GM18873 (cell line): ENCODE data around the gene TTC27.
"Not testable (repeated sequence)": the region's sequence is repeated elsewhere in the genome, so short reads cannot be mapped to it uniquely, and the experiment has no call there.

ENCODE experiments used
- ATAC-seq: cut with Tn5 transposase; IDR thresholded peaks from one replicate; pipeline ENCODE4 v1.9.1; 2021; ENCODE audit warnings: mild to moderate bottlenecking, moderate library complexity, moderate number of reproducible peaks; ENCODE audit not compliant: unreplicated experiment, low FRiP score

Gene TTC27

GRCh38 chr2:32627814-32628579 is at the start of gene TTC27:
Gene TTC27 (plus strand): TSS chr2:32628050. CDS start chr2:32628293, 243 bp downstream.
- peak; percentile 99 for ATAC-seq

- peak; percentile 86 for ATAC-seq
Measured at GRCh38 chr2:32591669-32592463, 36.0 kb upstream of the TTC27 start.

- ATAC-seq, result no peak
Measured at GRCh38 chr2:32594573-32594972, 33.3 kb upstream of the TTC27 start.

- no peak for ATAC-seq
Measured at GRCh38 chr2:32611366-32611765, 16.5 kb upstream of the TTC27 start.

GRCh38 chr2:32611771-32612170 is 16.1 kb upstream of the TTC27 start:
- ATAC-seq, result no peak

DNA sequence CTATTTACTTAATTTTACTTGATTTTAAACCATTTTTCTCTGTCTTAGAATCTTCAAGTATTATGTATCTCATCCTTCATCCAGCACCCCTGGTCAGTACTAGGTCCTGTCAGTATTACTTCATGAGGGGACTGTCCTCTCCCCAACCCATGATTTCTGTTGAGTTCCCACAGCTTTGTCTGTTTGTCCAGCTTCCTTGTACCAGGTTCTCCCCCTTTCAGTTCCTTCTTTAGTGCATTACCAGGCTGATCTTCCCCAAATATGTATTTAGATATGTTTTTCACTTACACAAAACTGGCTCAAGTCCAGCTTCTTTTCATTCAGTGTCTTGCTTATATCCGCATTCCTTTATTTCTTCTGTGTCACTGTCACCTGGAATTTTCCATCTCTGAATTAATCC is 13.8 kb upstream of the TTC27 start:
- ATAC-seq, result no peak

DNA sequence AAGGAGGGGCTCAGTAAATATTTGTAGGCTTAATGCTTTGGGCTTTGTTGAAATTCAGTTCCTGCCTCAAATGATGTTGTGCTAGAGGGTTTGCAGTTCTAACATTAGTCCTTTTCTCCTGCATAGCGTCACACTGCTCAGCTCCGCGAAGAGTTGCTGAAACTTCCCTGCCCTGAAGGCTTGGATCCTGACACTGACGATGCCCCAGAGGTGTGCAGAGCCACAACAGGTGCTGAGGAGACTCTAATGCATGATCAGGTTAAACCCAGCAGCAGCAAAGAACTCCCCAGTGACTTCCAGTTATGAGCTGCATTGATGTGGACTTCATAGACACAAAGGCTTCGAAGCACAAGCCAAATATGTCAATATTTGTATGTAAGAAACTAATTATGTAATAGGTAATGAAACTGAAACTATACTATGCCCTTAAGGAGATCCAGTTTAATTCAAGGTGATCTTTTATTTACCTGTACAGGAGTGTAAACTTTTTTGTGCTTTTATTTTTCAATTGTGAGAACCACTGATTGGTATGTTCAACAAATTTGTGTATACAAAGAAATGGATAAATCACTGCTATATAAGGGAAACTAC is 10.2 kb upstream of the TTC27 start:
- no peak for ATAC-seq

GRCh38 chr2:32622570-32623310 is 5.1 kb upstream of the TTC27 start:
- ATAC-seq, result no peak

- ATAC-seq, result no peak
Measured at GRCh38 chr2:32623311-32623706, 4.5 kb upstream of the TTC27 start.

DNA sequence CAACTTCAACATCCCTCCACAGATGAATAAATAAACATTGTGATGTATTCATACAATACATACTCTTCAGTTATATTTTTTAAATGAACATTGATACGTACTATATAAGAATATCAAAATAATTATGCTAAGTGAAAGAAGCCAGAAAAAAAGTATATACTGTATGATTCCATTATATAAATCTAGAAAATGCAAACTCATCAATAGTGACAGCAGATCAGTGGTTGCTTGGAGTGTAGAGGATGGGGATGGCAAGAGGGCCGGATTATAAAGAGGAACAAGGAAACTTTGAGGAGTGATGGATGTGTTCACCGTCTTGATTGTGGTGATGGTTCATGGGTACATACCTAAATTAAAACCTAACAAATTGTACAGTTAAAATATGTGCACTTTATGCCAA is 3.0 kb upstream of the TTC27 start:
- ATAC-seq, result no peak

DNA sequence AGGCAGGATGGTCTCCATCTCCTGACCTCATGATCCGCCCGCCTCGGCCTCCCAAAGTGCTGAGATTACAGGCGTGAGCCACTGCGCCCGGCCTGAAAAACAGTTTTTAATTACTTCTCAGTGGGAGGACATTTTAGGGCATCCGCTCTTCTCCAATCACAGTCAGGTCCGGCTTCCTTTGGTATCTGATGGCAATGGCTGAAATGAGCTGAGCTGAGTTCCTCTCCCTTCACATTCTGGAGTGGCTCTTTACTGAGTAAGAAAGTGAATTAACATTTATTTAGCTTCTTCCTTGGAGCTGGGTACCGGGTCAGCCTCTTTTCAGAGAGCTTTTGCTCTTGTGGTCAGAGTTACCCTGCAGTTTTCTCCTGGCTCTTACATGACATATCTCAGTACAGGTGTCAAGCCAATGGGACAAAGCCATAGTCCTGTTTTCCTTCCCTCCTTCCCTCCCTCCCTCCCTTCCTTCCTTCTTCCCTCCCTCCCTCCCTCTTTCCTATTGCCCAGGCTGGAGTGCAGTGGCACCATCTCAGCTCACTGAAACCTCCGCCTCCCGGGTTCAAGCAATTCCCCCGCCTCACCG is 1.1 kb upstream of the TTC27 start:
- no peak for ATAC-seq

DNA sequence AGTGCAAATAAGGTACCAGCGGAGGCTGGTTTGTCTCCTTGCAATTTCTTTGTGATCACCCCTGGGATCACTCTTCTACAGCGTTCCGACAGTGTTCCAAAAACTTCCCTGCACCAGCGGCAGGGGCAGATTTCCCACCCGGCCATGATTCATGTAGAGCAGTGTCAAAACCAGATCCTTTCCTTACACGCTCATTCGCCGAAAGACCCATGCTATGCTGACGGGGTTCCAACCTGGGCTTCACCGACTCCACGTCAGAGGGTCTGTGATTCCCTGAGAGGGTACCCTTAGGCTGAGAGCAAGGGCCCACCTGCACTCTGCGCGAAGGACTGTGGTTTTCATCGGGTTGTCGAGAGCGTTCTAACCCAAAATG is 423 bp upstream of the TTC27 start:
- ATAC-seq, result peak; percentile 25

DNA sequence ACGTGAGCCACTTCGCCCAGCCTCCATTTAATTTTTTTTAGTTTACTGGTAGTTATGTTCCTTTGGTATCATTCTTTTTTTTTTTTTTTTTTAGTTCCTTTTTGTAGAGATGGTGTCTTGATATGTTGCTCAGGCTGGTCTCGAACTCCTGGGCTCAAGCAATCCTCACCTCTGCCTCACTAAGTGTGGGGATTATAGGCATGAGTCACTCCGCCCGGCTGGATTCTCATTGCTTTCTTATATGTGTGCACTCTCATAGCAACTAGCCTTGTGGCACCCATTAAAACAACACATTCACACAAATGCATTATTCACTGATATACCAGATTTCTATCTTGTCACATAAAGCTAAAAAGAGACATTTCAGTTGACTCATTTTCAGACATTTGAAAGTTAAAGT is 4.2 kb downstream of the TTC27 start:
- ATAC-seq, result no peak

DNA sequence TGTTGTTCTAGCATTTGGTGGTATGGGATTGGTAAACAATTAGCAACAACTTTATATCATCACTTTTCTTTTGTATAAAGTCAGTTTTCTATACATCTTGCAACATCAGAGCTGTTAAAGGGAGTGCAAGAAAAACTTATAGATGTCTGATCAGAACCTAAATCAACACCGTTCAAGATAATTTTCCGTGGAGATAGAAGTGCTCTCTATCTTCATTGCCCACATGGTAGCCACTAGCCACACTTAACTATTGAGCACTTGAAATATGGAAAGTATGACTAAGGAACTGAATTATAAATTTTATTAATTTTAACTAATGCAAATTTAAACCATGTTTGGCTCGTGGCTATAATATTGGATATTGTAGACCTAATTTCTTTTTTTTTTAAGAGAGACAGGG is 5.2 kb downstream of the TTC27 start:
- no peak for ATAC-seq

GRCh38 chr2:32638548-32638947 is 10.7 kb downstream of the TTC27 start:
- not testable (repeated sequence) for ATAC-seq

DNA sequence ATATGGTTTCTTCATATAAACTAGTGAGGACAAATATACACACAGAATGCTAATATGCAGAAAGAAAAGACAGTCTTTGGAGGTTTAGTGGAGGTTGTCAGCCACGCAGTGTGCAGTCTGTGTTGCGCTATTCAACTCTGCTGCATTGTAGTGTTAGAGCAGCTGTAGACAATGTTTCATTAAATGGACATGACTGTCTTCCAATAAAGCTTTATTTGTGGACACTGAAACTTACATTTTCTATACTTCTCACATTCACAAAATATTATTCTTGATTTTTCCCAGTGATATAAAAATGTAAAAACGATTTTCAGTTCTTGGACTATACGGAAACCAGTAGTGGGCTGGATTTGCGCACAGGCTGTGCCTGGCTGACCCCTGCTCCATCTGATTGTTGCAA is 13.3 kb downstream of the TTC27 start:
- ATAC-seq, result no peak

DNA sequence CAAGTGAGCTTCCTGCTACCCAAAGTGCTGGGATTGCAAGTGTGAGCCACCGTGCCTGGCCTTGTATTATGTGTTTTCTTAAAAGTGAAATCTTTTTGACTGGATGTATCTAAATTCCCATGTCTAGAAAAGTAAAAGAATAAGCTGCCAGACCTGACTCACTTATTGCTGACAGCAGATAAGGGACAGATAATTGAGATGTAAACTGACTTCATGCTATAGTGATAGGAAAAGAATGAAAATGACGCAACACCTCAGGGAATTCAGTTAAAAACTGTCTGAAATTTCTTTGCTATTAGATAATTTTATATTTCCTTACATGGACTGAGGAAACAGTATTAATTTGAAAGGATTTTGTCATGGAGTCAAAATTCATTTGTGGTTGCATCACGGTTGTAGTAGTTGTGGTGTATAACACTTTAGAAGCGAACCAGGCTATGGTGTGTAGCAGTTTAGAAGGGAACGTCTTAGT is 19.4 kb downstream of the TTC27 start:
- no peak for ATAC-seq

DNA sequence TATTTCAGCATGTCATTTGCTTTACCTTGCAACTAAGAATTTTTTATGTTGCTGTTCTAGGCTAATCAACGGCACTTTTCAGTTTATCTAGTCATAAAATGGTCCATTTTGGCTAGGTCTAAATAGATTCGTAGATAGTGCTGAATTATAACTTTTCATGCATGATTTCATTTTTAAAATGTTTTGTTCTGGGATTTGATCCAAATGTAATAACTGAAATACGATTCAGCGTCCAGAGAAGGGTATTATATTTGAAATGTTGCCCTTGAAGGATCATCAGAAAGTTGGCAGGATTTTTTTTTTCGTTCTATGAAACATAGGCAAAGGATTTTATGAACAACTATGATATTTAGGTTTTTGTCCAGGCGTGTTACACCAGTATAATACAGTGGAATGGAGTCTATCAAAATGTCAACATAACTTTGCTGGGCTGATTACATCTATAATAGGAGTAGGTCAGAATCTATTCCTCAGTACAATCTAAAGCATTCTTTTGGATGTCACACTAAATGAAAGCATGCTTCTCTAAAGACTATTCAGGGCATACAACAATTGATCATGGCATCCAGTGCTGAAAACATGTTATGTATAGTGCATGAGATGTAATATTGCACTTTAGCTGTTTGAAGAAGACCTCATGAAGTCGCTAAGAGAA is 24.8 kb downstream of the TTC27 start:
- no peak for ATAC-seq

DNA sequence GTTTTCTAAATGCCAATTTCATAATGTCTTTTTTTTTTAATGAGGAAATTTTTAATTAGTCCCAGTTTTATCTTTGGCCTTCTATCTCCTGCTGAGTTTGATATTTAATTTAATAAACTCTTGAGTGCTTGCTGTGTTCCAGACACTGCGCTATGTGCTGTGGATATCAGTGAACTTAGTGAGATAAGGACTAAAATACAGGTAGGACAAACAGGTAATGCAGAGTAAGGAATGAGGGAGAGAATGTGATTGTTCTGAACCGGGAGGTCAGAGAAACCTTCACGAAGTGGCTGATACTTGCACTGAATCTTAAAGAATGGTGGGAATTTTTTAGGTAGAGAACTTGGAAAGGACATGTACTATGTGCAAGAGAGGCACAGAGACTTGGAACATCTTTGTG is 28.2 kb downstream of the TTC27 start:
- ATAC-seq, result no peak

GRCh38 chr2:32663864-32664263 is 36.0 kb downstream of the TTC27 start:
- no peak for ATAC-seq
